Measurements from ENCODE around the gene SELENOP.
"Not testable (repeated sequence)": the region's sequence is repeated elsewhere in the genome, so short reads cannot be mapped to it uniquely, and the experiment has no call there.

Gene SELENOP, protein sequence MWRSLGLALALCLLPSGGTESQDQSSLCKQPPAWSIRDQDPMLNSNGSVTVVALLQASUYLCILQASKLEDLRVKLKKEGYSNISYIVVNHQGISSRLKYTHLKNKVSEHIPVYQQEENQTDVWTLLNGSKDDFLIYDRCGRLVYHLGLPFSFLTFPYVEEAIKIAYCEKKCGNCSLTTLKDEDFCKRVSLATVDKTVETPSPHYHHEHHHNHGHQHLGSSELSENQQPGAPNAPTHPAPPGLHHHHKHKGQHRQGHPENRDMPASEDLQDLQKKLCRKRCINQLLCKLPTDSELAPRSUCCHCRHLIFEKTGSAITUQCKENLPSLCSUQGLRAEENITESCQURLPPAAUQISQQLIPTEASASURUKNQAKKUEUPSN

DNA sequence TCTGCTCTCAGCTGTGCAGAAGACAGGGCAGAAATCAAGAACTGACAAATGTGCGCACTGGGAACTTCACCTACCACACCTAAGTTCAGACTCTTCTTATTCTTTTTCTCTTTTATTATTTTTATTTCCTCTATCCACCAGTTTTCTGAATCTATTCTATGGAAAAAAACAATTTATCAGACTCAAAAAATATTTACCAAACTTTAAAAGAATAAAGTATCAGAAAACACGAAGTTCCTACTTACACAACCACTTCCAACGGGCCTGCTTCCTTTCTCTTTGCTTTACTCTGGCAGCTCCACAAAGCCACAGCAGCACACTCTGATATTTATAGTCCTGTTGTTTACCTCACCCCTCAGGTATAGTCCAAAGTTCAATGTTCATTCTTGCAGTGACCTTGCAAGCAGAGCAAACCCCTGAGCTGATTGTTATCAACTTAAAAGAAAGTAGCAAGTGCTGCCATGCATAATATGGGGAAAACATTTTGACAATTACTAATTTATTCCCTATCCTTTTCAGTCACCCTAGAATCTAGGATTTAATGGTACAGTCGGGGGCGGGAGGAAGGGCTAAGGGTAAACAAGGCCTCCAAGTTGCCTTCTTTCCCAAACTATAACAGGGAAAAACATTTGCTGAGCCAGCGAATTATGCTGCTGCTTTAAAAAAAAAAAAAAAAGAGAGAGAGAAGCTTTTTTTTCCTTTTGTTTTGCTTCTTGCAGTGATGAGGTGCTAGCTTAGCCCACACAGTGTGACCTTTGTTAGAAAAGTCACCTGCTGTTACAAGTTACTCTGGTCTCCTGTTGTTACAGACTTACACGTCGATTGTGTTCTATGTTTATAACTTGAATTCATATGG is at the start of gene SELENOP:
TSS of gene SELENOP (minus strand) at position 302 of the 856 bp plus-strand sequence. CDS start 3,539 bp downstream, outside the sequence.
- no peak for DNase-seq

DNA sequence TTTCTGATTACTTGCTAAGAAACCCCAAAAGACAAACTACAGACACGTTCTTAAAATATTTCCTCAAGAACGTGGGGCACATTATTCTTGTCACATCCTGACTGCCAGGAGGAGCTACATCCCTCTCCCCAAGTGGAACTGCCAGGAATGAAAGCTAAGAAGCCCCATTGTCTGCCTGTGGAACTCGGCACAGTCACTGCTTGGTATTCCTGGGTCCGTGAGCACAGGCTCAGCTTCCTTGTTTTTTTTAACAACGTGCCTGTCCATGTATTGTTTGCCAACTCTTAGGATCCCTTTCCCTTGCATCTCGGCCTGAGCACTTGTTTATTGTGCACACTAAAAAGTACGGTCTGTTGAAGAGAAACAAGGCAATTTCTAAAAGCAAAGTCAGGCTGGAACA is 47.0 kb upstream of the SELENOP start:
- DNase-seq = no peak

DNA sequence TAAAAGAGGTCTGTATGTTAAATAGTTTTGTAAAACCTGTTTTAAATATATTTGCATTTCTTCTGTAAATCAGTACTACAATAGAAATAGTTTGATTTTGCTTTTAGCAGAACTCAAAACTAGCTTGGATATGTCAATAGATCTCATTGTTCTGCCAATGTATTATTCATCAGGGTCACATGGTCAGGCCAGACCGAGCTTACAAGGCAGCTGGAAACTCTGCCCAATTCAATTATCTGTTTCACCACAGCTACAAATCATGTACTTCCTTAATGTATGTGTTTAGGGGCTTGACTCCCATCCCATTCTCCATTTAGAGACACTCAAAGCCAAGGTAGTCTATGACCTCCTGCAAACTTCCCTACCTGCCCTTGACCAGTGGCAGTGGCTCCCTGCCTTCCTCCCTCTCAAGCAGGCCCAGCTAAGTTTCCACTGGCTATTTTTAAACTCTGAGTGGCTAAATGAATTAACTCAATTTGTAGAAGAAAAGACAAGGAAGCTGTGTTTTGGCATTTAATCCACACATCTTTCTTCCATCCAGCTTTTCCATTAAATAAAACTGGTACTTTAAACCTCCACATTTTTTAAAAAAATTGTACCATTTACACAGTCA is 46.4 kb upstream of the SELENOP start:
- DNase-seq = no peak

DNA sequence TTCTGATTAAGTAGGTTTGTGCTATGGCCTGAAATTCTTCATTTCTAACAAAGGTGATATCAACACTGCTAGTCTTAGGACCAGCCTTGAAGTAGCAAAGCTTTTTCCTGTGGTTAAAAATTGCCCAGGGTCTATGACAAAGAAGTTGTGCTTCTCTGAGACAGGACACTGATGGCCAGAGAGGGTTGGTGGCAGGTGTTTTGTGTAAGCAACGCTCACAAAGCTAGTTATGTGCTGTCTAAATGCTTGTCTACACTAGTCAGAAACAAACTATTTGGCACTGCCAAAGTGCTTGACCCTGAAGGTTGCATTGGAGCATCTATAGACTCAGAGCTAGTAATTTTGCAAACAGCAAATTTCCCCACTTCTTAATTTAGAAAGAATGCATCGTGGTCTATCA is 44.1 kb upstream of the SELENOP start:
- no peak for DNase-seq

DNA sequence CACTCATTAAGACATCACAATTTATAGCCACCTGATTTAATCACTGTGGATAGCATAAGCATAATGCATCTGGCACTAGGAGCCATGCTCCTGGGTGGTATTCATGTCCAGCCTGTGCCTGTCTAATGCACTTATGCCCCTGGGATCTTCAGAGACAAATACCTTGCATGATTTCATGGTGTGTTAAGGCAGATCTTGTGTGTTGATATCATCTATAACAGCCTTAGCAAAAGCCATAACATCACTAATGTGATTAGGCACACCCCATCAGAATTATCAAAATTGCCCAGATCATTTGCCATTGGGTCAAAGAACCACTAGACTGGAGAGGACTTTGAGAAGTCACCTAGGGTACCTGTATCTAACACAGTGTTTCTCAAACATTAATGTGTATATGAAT is 43.7 kb upstream of the SELENOP start:
- no peak for DNase-seq

DNA sequence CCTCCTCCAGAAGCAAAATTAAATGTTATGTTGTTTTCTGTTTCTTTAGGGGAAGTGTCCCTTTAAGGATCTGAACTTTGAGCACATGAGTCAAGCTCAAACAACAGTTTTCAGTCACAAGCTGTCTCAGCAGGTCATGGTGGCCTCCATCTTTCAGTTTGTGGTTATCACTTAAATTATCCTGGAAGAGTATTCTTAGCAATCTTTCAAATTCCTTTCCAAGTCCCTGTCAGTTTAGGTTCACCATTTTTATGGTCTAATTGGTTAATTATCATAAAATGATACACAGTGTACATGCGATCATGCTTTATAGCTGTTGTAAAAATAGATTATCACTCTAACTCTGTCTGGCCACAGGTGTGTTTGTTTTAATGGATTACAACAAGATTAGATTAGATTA is 43.1 kb upstream of the SELENOP start:
- no peak for DNase-seq

DNA sequence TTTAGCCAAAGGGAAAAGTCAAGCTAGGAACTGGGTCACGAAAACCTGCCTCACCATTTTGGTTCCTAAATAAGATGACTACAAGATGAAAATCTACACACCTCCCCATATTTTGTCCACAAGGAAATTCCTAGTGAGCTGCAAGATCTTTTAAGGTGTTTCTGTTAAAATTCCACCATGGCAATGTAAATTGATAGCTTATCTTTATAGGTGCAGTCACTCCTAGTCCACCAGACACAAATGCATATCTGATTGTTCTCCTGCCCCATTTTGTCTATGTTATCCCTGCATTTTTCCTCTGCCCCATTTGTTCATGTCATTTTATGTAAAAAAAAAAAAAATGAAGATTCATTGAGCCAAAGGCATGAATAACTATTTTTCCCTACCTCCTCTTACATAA is 41.1 kb upstream of the SELENOP start:
- no peak for DNase-seq

DNA sequence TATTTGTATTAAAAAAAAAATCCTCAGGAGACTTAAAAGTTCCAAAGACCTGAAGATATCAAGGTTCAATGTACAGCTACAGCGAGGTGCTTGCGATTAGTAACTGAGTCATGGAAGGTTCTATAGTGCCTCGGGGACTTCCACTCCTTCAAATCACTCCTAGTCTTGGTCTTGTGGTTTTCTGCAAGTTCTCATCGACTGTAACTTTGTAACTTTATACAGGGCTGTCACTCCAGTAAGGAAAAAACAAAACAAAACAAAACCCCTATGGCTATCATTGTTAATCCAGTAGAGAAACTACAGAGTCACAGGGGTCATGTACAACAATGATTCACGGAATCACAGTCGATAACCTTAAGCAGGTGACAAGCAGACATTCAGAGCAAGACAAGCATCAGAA is 39.8 kb upstream of the SELENOP start:
- no peak for DNase-seq

DNA sequence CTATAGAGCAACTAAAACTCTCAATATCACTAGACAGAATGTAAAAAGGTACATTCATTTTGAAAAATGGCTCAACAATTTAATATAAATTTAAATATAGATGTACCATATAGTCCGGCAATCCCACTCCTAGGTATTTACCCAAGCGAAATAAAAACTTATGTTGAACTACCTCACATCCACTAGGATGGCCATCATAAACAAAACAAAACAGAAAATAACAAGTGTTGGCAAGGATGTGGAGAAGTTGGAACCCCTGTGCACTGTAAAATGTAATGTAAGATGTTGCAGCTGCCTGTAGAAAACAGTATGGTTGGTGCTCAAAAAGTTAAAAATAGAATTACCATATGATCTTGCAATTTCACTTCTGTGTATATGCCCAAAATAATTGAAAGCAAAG is 36.9 kb upstream of the SELENOP start:
- DNase-seq = no peak

DNA sequence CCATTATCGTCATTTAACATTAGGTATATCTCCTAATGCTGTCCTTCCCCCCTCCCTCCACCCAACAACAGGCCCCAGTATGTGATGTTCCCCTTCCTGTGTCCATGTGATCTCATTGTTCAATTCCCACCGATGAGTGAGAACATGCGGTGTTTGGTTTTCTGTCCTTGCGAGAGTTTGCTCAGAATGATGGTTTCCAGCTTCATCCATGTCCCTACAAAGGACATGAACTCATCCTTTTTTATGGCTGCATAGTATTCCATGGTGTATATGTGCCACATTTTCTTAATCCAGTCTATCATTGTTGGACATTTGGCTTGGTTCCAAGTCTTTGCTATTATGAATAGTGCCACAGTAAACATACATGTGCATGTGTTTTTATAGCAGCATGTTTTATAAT is 32.7 kb upstream of the SELENOP start:
- DNase-seq = not testable (repeated sequence)

DNA sequence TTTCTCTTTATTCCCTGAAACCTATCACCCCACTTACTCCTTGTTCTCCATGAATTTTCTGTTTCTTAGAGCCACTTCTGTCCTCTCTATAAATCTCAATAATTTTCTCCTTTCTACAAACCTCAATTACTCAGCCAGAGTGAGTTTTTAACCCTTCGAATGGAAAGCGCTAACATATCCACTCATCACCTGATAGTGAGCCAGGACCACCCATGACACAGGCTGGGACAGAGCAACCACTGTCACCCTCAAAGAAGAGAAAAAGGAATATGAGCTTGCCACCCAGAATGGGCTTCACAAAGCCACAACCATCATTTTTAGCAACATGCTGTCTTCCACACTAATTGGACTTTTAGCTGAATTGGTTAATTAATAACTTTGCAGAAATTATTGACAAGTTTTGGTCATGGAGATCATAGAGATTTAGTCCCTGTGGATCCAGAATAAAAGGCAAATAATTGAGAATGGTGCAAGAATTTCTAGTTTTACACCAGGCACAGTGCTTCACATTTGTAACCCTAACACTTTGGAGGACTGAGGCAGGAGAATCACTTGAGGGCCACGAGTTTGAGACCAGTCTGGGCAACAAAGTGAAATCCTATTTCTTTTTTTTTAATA is 32.1 kb upstream of the SELENOP start:
- DNase-seq = no peak

DNA sequence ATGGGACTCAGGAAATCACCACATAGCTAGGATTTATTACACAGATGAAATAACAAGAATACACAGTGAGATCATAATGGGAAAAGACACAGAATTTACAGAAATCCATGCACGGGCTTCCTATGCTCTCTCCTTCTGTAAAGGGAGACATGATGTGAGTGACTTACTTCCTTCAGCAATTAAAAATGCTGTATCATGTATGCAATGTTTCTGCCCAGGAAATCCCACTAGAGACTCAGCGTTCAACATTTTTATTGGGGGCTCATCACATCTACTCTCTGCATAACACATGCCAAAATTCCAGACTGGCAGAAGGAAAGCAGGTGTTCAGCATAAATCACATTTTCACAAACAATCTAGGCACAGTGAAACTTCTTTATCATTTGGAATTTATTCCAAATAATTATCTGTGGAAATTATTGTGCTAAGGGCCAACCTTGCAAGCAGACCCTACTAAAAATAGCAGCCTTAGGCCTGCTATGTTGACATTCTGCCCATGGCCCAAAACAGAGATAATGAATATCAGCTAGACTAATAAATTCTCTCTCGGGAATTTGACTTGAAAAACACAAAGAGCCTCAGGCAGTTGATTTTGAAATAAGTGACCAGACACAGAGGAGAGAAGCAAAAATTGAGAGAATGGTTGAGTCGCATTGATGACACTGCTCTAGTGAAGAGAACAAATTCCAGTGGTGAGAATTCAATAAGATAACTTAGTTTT is 31.4 kb upstream of the SELENOP start:
- no peak for DNase-seq

DNA sequence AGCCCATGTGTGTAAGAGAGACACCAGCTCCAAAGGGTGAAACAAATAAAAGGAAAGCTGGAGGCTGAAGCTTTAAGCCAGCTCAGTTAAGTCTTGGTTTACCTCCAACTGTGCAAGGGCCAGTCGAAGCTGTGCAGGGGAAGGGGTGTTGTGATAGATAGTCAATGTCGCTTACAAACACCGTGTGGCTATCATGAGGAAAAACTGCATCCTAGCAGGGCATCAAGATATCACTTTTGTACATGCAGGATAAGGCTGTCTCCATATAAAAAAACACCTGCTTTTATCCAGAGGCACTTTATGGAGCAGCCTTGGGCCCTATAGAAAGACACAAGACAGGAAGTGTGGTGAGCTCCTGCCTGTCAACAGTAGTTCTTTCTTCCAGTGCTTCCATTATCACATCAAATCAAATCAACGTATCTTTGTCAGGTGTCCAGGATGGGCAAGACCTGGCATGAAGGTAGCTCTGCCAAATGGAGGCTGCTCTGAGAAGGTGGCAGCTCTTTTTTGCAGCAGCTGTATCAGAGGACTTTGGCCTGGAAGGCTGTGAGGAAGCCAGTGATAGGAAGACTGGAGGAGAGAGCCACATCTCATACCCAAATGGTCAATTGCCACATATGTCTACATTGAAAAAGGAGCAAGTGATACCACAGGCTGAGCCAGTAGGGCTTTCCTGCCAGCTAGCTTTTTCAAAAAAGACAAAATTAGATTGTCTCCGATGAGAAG is 29.3 kb upstream of the SELENOP start:
- DNase-seq = no peak

DNA sequence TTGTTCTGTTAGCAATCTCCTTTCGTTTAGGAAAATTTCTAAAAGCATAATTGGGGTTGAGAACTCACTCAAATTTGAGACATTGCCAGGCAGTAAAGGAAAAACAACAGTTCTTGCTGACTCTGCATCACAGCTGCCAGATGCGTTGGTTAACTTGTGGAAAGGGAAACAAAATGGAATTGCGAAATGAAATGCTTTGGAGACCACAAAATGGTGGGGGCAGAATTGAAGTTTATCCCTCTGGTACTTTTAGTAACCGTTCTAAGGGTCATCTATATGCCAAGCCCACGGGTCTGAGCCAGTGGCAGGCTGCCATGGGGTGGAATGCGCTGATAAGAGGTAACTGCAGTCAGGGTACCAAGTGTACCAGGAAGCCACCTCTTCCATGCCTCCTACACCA is 28.6 kb upstream of the SELENOP start:
- DNase-seq = peak; percentile 14

DNA sequence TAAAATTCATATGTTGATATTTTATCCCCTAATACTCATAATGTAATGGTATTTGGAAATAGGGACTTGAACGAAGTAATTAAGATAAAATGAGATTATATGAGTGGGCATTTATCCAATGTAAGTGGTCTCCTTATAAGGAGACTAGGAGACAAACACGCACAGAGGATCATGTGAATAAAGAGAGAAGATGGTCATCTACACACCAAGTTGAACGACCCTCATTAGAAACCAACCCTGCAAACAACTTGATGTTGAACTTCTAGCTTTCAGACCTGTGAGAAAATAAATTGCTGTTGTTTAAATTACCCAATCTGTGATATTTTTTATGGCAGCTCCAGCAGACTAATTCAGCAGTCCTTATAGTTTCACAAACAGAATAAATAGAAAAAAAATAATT is 27.5 kb upstream of the SELENOP start:
- DNase-seq = no peak

DNA sequence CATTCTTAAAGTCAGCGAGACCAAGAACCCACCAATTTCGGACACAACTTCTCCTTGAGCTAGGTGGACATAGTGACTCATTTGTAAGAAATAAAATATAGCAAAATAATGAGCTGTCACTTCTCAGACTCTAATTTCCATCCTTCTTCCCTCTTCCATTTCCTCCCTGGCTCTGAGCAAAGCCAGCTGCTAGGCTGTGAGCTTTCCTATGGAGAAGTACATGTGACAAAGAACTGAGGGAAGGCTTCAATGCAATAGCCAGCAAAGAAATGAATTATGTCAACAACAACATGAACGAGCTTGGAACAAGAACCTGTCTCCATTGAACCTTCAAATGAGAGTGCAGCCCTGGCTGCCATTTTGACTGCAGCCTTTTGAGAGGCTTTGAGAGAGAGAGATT is 25.9 kb upstream of the SELENOP start:
- DNase-seq = no peak

DNA sequence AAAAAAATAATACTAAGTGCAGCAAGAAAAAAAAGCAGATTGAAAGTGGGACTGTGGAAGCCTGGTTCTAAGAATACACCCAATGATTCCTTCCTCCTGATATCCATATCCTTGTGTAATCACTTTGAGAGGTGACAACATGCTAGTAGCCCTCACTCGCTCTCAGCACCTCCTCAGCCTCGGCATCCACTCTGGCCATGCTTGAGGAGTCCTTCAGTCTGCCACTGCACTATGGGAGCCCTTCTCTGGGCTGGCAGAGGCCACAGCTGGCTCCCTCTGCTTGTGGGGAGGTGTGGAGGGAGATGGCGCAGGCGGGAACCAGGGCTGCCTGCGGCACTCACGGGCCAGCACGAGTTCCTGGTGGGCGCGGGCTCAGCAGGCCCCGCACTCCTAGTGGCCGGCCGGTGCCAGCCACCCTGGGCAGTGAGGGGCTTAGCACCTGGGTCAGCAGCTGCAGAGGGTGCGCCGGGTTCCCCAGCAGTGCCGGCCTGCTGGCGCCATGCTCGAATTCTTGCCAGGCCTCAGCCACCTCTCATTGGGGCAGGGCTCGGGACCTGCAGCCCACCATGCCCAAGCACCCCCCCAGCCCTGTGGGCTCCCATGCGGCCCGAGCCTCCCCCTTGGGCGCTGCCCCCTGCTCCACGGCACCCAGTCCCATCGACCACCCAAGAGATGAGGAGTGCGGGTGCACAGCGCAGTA is 24.5 kb upstream of the SELENOP start:
- DNase-seq = no peak

DNA sequence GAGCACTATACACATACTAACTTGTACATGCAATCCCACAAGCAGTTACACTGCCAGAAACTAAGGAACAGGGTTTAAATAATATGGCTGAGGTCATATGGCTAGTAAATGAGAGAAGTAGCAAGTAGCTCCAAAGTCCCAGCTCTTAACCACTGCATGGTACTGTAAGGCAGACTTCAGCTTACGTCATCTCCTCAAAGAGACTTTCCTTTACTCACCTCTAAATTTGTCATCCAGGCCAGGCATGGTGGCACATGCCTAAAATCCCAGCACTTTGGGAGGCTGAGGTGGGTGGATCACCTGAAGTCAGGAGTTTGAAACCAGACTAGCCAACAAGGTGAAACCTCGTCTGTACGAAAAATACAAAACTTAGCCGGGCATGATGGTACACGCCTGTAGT is 20.4 kb upstream of the SELENOP start:
- DNase-seq = no peak

DNA sequence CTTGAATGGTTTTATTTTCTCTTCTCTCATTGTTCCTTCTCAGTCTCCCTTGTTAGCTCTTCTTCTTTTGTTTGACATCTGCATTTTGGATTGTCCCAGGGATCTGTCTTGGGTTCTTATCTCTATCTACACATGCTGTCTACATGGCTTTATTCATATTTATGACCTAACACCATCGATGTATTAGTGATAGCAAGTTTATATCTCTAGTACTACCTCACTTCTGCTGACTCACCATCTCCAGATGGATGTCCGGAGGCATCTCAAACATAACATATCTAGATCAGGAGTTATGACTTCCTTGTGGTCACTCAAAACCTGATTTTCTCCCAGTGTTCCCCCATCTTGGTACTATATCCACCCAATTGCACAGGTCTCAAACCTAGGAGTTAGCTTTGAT is 19.2 kb upstream of the SELENOP start:
- DNase-seq = no peak

DNA sequence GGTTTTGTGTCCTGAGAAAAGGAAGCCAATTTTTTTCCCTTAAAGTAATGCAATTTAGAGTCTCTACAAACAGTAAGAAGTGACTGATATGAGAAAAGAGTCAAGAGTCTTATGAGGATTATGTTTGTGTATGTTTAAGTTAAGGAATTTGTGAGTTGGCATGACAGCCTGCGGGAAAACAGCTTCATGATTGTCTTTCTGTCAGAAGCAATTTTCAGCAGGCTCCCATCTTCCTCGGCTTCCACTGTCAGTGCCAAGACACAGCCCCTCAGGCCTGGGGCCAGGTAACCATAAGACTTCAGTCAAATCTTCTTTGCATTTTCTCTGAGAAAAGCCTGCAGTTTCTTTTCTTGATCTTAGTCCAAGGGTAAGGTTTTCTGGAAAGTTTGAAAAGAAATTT is 17.0 kb upstream of the SELENOP start:
- no peak for DNase-seq

DNA sequence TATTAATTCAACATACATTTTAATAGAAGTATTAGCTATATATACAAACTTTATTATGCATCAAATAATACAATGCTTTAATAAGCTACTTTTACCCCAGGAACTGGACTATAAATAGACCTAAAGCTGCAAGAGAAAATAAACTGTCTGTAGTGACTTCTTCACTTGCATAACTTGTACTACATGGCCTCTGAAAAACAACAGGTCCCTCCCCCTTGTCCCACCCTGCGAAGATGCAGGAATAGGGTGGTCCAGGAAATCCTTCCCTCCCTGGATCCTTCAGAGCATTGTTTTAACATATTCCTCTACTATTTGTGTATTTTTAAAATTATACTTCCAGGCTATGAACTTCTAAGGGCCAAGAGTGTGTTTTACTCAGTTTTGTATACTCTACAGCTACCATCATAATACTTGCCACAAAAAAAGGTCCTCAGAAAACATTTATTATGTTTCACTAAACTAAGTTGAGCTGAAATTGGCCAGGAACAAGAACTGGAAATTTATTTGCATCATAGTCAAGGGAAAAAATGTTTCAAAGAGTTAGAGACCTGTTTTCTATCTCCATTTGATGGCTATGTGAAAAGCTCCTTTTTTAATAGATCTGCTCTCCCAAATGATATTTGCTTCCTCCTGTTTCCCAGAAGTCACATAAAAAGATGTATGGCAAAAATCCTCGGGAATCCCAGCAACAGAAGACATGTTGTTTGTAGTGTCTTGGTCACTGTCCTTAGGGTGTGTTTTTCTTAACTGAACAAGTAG is 15.2 kb upstream of the SELENOP start:
- DNase-seq = no peak
